IPS-18a (cell line): ENCODE results near the gene FBXO42.
A peak's percentile ranks its signal among the peaks of the same experiment; 100 is the strongest.

ENCODE experiments used
- H3K27ac ChIP-seq: one replicate; pipeline ENCODE4 v1.5.1; 2013; ENCODE audit warnings: low read length
- H3K27me3 ChIP-seq: one replicate; pipeline ENCODE4 v1.6.1; 2013; ENCODE audit warnings: mild to moderate bottlenecking, low read length; ENCODE audit not compliant: control insufficient read depth, insufficient read depth
- H3K36me3 ChIP-seq: one replicate; pipeline ENCODE4 v1.6.1; 2013; ENCODE audit warnings: low read depth, low read length; ENCODE audit not compliant: control insufficient read depth
- H3K4me1 ChIP-seq: one replicate; pipeline ENCODE4 v1.6.1; 2013; ENCODE audit warnings: low read depth, low read length; ENCODE audit not compliant: control insufficient read depth
- H3K4me3 ChIP-seq: one replicate; pipeline ENCODE4 v1.5.1; 2013; ENCODE audit warnings: low read length
- H3K9ac ChIP-seq: one replicate; pipeline ENCODE4 v1.6.1; 2013; ENCODE audit warnings: mild to moderate bottlenecking, low read length, moderate library complexity
- H3K9me3 ChIP-seq: one replicate; pipeline ENCODE4 v1.6.1; 2013; ENCODE audit warnings: low read depth, low read length; ENCODE audit not compliant: control insufficient read depth

The FBXO42 gene

DNA sequence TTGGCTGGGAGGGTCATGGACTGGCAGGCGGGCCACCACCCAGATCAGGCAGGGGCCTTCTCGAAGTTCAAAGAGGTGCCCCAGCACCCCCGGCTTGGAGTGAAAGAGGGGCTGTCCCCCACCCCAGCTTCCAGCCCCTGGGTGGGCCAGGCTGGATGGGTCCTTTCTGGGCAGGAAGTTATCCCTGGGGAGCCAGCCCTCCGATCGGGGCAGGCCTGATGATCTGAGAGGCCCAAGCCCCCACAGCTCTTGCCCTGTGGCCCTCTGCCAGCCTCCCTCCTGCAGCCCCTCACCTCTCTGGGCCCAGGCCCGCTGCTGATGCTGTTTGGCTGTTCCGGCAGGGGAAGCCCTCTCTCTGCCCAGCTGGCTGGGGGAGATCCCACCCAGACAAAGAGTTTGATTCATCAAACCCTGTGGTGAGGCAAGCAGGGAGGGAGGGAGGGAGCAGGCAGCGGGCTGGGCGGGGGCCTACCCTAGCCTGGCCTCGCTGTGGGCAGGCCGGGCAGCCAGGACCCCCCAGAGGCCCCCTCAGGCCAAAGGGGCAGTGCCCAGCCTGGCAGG is 142.4 kb downstream of the FBXO42 start:
- no peaks in the 10 kb centered on the region for H3K27me3 ChIP-seq
- no peaks in the 10 kb centered on the region for H3K9me3 ChIP-seq
- no peak overlapping the region for H3K9ac ChIP-seq
- H3K4me1 ChIP-seq, result peaks cover 24% of the 10 kb centered on the region
- H3K36me3 ChIP-seq, result no peaks in the 10 kb centered on the region
- no peak overlapping the region for H3K27ac ChIP-seq
- no peak overlapping the region for H3K4me3 ChIP-seq

DNA sequence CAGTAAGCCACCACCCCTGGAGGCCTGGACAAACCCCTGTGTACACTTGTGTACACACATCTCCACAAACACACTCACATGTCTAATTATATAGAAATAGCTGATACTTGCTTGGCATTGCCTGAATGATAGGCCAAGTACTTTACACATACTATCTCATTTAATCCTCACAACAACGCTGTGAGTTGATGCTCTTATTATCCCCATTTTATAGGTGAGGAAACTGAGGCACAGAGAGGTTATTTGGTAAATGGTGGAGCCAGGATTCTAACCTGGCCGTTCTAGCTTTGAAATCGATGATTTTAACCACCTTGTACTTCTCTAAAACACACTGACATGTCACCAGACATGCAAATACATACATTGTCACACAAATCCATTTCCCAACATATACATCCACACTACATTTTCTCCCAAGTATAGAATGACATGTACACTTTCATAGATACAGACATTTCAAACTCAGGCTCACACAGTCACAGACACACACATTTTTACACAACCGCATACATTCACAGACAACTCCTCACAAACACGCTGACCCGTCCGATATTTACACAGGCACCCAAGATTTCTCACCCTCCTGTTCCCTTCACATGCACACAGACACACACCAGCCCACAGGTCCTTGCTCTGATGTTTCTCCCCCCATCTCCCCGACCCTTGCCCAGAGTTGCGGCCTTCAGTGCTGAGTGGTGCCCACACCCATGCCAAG is 143.0 kb downstream of the FBXO42 start:
- Histone ChIP-seq H3K9me3 (no peaks in the 10 kb centered on the region), H3K27me3 (no peaks in the 10 kb centered on the region), H3K9ac (no peak overlapping the region), H3K4me1 (peaks cover 24% of the 10 kb centered on the region), H3K27ac (no peak overlapping the region), H3K36me3 (peaks cover 2% of the 10 kb centered on the region), H3K4me3 (no peak overlapping the region)

DNA sequence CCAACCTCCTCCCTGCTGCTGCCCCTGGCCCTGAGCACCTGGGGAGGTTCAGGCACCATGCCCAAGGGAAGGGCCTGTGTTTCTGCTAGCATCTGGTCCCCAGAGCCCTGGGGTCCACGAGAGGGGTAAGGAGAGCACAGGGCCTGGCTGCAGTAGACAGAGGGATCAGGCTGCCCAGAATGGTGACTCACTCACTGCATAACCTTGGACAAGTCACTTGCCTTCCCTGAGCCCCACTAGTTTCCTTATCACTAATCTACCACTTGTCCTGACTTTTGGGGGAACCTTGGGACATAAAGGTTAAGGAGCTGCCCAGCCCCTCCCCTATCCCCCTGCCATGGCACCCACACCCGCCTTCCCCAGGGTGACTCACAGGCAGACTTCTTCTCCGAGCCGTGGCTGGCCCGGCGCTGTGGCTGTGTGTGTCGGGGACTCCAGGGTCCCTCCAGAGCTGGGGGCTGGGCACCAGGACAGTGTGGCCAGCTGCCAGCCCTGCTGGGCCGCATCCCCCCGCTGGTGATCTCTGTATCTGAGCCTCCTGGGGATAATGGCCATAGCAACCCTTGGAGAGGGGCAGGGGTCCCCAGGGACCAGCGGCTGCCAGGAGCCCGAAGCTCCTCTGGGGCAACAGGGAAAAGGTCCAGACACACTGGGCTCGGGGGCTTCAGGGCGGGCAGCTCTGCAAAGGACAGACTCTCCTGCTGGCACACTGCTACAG is 143.9 kb downstream of the FBXO42 start:
- Histone ChIP-seq H3K27me3 (no peaks in the 10 kb centered on the region), H3K4me3 (no peak overlapping the region), H3K27ac (no peak overlapping the region), H3K9me3 (no peaks in the 10 kb centered on the region), H3K9ac (no peak overlapping the region), H3K36me3 (peaks cover 7% of the 10 kb centered on the region), H3K4me1 (peaks cover 24% of the 10 kb centered on the region)

DNA sequence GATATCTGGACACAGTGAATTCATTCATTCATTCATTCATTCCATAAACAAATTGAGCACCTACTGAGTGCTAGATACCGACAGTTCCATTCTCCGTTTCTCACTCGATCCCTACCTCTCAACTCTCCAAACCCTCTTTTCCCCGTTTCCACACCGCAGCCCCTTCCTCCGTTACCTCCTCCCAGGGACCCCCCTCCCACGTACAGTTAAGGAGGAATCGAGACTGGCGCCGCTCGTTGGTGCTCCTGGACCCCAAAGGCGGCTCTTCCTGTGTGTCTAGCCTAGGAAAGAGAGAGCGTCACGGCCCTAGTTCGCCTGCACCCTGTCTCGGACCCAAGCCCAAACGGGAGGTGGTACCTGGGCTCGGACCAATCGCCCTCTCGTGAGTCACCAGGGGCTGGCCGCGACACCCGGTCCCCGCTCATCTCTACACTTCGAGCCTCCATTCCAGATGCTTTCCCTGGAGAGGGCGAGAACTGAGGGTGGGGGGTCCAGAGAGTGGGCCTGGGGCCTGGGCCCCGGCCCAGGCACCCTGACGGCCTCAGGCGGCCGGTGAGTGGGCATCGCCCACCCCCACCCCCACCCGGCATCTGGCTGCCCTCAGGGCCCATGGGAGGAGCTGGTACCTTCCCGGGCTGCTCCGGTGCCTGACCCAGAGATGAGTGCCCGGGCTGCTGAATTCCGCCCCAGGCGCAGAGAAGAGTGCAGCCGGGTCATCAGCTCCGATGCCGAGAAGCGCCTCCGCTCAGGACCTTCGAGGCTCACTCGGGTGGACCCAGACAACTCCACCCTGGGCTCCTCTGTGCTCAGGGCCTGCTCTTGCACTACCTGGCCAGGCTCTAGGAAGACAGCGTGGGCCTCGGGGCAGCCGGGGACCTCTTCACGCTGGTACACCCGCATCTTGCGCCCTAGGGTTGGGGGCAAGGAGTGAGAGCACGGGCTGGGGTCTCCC is 144.7 kb downstream of the FBXO42 start:
- Histone ChIP-seq H3K9me3 (no peaks in the 10 kb centered on the region), H3K4me3 (peak overlapping the region; percentile 57), H3K27ac (no peak overlapping the region), H3K36me3 (peaks cover 12% of the 10 kb centered on the region), H3K27me3 (no peaks in the 10 kb centered on the region), H3K9ac (peak overlapping the region; percentile 55), H3K4me1 (peaks cover 15% of the 10 kb centered on the region)

DNA sequence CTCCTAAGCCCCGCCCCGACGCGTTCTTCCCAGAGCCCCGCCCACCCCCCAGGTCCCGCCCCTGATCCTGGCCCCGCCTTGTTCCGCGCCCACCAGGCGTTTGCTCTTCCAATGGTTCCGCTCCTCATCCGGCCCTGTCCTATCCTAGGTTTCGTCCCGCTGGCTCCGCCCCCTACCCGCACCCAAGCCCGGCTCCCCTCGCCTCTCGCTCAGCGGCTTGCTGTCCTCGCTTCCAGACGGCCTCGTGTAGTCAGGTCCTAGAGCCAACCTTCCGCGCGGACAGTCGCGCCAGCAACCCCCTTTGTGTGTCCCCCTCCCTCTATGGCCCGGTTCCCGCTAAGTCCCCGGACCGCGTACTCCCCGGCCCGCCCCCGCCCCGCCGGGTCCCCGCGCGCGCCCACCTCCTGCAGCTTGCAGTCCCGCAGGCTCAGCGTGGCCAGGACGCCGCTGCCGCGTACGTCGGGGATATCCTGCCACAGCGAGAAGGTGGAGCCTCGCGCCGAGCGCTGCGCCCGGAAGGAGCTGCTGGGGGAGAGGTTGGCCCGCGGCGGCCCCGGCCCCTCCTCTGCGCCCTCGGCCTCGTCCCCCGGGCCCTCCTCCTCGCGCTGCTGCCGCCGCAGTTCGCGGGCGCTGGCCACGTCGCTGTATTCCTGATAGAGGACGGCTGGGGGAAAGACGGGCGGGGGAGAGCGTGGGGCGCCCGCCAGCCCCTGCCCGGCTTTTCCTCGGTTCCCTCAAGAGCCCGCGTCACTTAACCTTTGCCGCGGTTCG is 145.5 kb downstream of the FBXO42 start:
- Histone ChIP-seq H3K27ac (no peak overlapping the region), H3K4me1 (peaks cover 10% of the 10 kb centered on the region), H3K27me3 (no peaks in the 10 kb centered on the region), H3K9ac (peak overlapping the region; percentile 55), H3K9me3 (no peaks in the 10 kb centered on the region), H3K4me3 (peak overlapping the region; percentile 62), H3K36me3 (peaks cover 12% of the 10 kb centered on the region)

DNA sequence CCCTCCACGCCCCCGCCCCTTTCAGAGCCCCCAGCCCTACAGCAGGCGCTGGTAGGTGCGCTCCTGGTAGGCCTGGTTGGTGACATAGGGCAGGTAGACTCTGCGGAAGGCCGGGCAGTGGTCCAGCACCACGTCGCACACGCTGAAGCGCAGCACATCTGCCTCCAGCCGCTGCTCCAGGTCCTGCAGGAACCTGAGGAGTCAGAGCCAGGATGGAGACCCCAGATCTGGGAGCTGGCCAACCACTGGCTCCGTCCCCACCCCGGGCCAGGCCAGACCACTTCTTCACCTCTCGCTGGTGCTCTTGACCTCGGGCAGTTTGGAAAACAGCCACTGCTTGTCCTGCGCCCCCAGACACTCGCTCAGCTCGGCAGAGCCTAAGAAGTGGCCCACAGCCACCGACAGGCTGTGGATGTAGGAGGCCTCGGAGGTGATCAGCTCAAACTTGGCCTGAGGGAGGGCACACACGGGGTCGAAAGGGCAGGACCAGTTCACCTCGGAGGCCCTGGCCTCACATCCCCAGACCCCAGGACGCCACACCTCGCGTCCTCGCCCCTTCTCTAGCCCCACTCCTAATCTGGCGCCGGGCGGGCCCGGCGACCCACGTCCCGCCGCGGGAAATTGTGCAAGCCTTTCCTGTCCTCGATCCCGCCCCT is 146.3 kb downstream of the FBXO42 start:
- Histone ChIP-seq H3K27me3 (no peaks in the 10 kb centered on the region), H3K9ac (peak overlapping the region; percentile 43), H3K27ac (no peak overlapping the region), H3K9me3 (no peaks in the 10 kb centered on the region), H3K4me3 (peak overlapping the region; percentile 62), H3K36me3 (peaks cover 12% of the 10 kb centered on the region), H3K4me1 (peaks cover 3% of the 10 kb centered on the region)

DNA sequence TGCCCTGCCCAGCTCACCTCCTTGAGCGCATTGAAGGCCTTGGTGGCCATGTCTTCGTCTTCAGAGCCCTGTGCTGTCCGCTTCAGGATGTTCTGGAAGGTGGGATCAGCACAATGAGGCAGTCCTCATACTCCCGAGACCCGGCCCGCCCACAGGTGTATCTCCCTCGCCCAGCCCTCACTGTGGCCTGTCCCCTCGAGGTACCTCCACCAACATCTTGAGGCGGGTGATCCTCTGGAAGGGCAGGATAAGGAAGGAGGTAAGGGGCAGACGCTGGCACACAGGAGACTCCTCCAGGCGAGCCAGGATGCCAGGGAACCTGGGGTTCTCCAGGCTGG is 147.0 kb downstream of the FBXO42 start:
- Histone ChIP-seq H3K36me3 (peaks cover 12% of the 10 kb centered on the region), H3K9me3 (no peaks in the 10 kb centered on the region), H3K4me1 (peaks cover under 1% of the 10 kb centered on the region), H3K9ac (no peak overlapping the region), H3K27me3 (no peaks in the 10 kb centered on the region), H3K4me3 (no peak overlapping the region), H3K27ac (no peak overlapping the region)

DNA sequence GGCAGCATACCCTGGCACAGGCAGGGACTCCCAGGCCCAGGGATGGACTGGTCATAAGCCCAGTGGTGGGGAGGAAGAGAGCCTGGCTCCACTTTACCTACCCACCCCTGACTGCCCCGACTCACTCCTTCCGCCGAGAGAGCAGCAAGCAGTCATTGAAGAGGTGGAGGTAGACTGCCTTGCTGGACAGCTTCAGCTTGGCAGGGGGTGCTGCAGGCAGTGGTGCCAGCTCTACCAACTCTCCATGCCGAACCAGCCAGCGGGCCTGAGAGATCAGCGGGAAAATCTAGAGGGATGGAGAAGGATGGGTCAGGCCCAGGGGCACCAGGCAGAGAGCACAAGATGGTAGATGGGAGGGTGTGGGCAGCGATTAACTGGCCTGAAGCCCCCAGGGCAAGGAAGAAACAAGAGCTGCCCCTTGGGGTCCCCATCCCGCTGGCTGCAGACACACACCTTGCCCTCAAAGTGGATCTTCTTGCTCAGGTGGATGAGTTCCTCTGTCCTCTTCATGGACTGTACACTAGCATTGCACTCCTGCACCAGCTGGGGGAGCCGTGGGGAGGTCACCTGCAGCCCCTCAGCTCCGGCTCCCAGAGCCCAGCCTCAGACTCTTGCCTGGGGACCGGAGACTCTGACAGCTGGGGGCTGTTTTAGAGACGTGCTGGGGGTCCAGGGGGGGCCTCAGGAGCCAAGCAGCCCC is 147.5 kb downstream of the FBXO42 start:
- Histone ChIP-seq H3K27me3 (no peaks in the 10 kb centered on the region), H3K4me3 (no peak overlapping the region), H3K4me1 (no peaks in the 10 kb centered on the region), H3K9me3 (no peaks in the 10 kb centered on the region), H3K36me3 (peaks cover 12% of the 10 kb centered on the region), H3K27ac (no peak overlapping the region), H3K9ac (no peak overlapping the region)

DNA sequence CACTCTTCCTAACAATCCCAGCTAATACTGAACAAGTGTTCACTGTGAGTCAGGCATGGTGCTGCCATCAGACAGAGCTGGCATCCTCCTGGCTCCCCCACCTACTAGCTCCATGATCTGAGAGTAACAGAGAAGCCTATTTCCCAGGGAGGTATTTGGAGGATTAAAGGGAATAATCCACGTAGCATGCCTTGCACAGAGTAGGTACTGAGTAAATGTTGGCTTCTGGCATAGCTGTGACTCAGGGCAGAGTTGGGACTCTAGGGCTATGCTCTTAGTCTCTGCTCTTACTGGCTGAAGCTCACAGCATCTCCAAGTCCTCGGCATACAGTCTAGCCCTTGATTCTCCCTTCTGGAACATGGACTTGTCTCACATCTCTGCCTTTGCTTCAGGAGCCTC is 148.1 kb downstream of the FBXO42 start:
- H3K36me3 ChIP-seq, result peaks cover 12% of the 10 kb centered on the region
- no peaks in the 10 kb centered on the region for H3K27me3 ChIP-seq
- H3K4me1 ChIP-seq, result no peaks in the 10 kb centered on the region
- no peak overlapping the region for H3K27ac ChIP-seq
- H3K9ac ChIP-seq, result no peak overlapping the region
- no peak overlapping the region for H3K4me3 ChIP-seq
- no peaks in the 10 kb centered on the region for H3K9me3 ChIP-seq

DNA sequence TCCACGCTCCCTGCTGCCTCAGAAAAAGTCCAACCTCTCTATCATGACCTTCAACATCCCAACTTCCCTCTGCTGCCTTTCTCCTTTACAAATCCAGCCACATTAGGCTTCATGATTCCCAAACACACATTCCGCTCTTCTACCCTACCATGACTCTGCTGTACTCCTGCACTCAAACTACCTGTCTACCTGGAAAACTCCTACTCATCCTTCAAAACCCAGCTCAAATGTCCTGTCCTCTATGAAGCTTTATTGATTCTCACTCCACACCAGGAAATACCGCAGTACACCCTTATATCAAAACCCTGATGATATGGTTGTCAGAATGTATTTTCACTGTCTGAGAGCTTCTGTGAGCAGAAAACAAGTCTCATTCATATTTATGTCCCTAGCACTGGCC is 148.7 kb downstream of the FBXO42 start:
- no peak overlapping the region for H3K9ac ChIP-seq
- no peak overlapping the region for H3K27ac ChIP-seq
- H3K9me3 ChIP-seq, result no peaks in the 10 kb centered on the region
- no peak overlapping the region for H3K4me3 ChIP-seq
- H3K36me3 ChIP-seq, result peaks cover 12% of the 10 kb centered on the region
- no peaks in the 10 kb centered on the region for H3K4me1 ChIP-seq
- no peaks in the 10 kb centered on the region for H3K27me3 ChIP-seq
